Stomach smooth muscle (tissue), 2 donors: ENCODE results near the gene SRCIN1.

Source experiments
- H3K27ac ChIP-seq: one replicate; pipeline ENCODE4 v1.7.0; 2013; ENCODE audit warnings: mild to moderate bottlenecking, low read length, inconsistent platforms
- H3K27me3 ChIP-seq, 2 donors: one replicate each; pipeline ENCODE4 v1.7.0; 2013; ENCODE audit warnings: low read length in 2 of 2; ENCODE audit not compliant: insufficient read depth in 2 of 2, control insufficient read depth in 1 of 2
- H3K36me3 ChIP-seq, 2 donors: one replicate each; pipeline ENCODE4 v1.7.0; 2013; ENCODE audit warnings: low read length in 2 of 2; ENCODE audit not compliant: control insufficient read depth in 2 of 2, insufficient read depth in 2 of 2
- H3K4me1 ChIP-seq: one replicate; pipeline ENCODE4 v1.7.0; 2013; ENCODE audit warnings: low read length; ENCODE audit not compliant: control insufficient read depth, insufficient read depth
- H3K4me3 ChIP-seq, 2 donors: one replicate each; pipeline ENCODE4 v1.7.0; 2013; ENCODE audit warnings: low read length in 2 of 2
- H3K9ac ChIP-seq, 2 donors: one replicate each; pipeline ENCODE4 v1.7.0; 2013; ENCODE audit warnings: low read length in 2 of 2, mild to moderate bottlenecking in 1 of 2
- H3K9me3 ChIP-seq, 2 donors: one replicate each; pipeline ENCODE4 v1.7.0; 2013; ENCODE audit warnings: low read length in 2 of 2; ENCODE audit not compliant: control insufficient read depth in 2 of 2
- donor health status: healthy.
- donor health status: Pancreatic carcinoma.

Gene SRCIN1

GRCh38 chr17:38596651-38597050 lies 9.1 kb downstream of the SRCIN1 start:
- Histone ChIP-seq H3K27ac (no peak overlapping the region), H3K9me3 (no peaks in the 10 kb centered on the region), H3K4me1 (no peaks in the 10 kb centered on the region), H3K36me3 (no peaks in the 10 kb centered on the region), H3K9ac (no peak overlapping the region), H3K27me3 (peaks cover 20 to 52% of the 10 kb centered on the region in 2 donors), H3K4me3 (no peak overlapping the region)

GRCh38 chr17:38595892-38596291 lies 9.9 kb downstream of the SRCIN1 start:
- Histone ChIP-seq H3K9me3 (no peaks in the 10 kb centered on the region), H3K4me1 (no peaks in the 10 kb centered on the region), H3K4me3 (no peak overlapping the region), H3K27ac (no peak overlapping the region), H3K27me3 (peaks cover 24 to 49% of the 10 kb centered on the region in 2 donors), H3K36me3 (no peaks in the 10 kb centered on the region), H3K9ac (no peak overlapping the region)

- H3K9me3 ChIP-seq = no peaks in the 10 kb centered on the region
- no peak overlapping the region for H3K4me3 ChIP-seq
- H3K36me3 ChIP-seq = no peaks in the 10 kb centered on the region
- H3K4me1 ChIP-seq = no peaks in the 10 kb centered on the region
- H3K27me3 ChIP-seq = peaks cover 31 to 57% of the 10 kb centered on the region in 2 donors
- no peak overlapping the region for H3K27ac ChIP-seq
- no peak overlapping the region for H3K9ac ChIP-seq
Measured at GRCh38 chr17:38594152-38594551, 11.6 kb downstream of the SRCIN1 start.

GRCh38 chr17:38592487-38592886 lies 13.3 kb downstream of the SRCIN1 start:
- no peaks in the 10 kb centered on the region for H3K36me3 ChIP-seq
- no peaks in the 10 kb centered on the region for H3K9me3 ChIP-seq
- H3K4me1 ChIP-seq = no peaks in the 10 kb centered on the region
- H3K9ac ChIP-seq = no peak overlapping the region
- H3K4me3 ChIP-seq = no peak overlapping the region
- no peak overlapping the region for H3K27ac ChIP-seq
- peaks cover 33 to 56% of the 10 kb centered on the region in 2 donors for H3K27me3 ChIP-seq

GRCh38 chr17:38591759-38592241 lies 14.0 kb downstream of the SRCIN1 start:
- Histone ChIP-seq H3K4me1 (no peaks in the 10 kb centered on the region), H3K36me3 (no peaks in the 10 kb centered on the region), H3K4me3 (no peak overlapping the region), H3K27me3 (peaks cover 34 to 60% of the 10 kb centered on the region in 2 donors), H3K27ac (no peak overlapping the region), H3K9ac (no peak overlapping the region), H3K9me3 (no peaks in the 10 kb centered on the region)

- Histone ChIP-seq H3K9ac (no peak overlapping the region), H3K27ac (no peak overlapping the region), H3K27me3 (peaks cover 38 to 62% of the 10 kb centered on the region in 2 donors), H3K4me3 (no peak overlapping the region), H3K36me3 (no peaks in the 10 kb centered on the region), H3K9me3 (no peaks in the 10 kb centered on the region), H3K4me1 (no peaks in the 10 kb centered on the region)
Measured at GRCh38 chr17:38590988-38591758, 14.6 kb downstream of the SRCIN1 start.

GRCh38 chr17:38589462-38590114 lies 16.2 kb downstream of the SRCIN1 start:
- H3K36me3 ChIP-seq = no peaks in the 10 kb centered on the region
- H3K27me3 ChIP-seq = peaks cover 39 to 64% of the 10 kb centered on the region in 2 donors
- H3K27ac ChIP-seq = no peak overlapping the region
- no peak overlapping the region for H3K9ac ChIP-seq
- H3K4me1 ChIP-seq = no peaks in the 10 kb centered on the region
- H3K4me3 ChIP-seq = no peak overlapping the region
- no peaks in the 10 kb centered on the region for H3K9me3 ChIP-seq

GRCh38 chr17:38588788-38589174 lies 17.0 kb downstream of the SRCIN1 start:
- H3K4me1 ChIP-seq = peaks cover 3% of the 10 kb centered on the region

GRCh38 chr17:38587947-38588787 lies 17.6 kb downstream of the SRCIN1 start:
- H3K9me3 ChIP-seq = no peaks in the 10 kb centered on the region
- H3K27ac ChIP-seq = no peak overlapping the region
- peaks cover 45 to 56% of the 10 kb centered on the region in 2 donors for H3K27me3 ChIP-seq
- no peaks in the 10 kb centered on the region for H3K36me3 ChIP-seq
- peaks cover 3% of the 10 kb centered on the region for H3K4me1 ChIP-seq
- H3K9ac ChIP-seq = no peak overlapping the region
- no peak overlapping the region for H3K4me3 ChIP-seq

More at GRCh38 chr17:38588788-38589174, 17.0 kb downstream of the SRCIN1 start:
- Histone ChIP-seq H3K9ac (no peak overlapping the region), H3K36me3 (no peaks in the 10 kb centered on the region), H3K4me3 (no peak overlapping the region), H3K27me3 (peaks cover 44 to 61% of the 10 kb centered on the region in 2 donors), H3K9me3 (no peaks in the 10 kb centered on the region), H3K27ac (no peak overlapping the region)

GRCh38 chr17:38587203-38587602 lies 18.5 kb downstream of the SRCIN1 start:
- H3K27me3 ChIP-seq = peaks cover 42 to 49% of the 10 kb centered on the region in 2 donors
- H3K36me3 ChIP-seq = no peaks in the 10 kb centered on the region
- no peaks in the 10 kb centered on the region for H3K9me3 ChIP-seq
- no peak overlapping the region for H3K27ac ChIP-seq
- peaks cover 3% of the 10 kb centered on the region for H3K4me1 ChIP-seq
- H3K4me3 ChIP-seq = no peak overlapping the region
- H3K9ac ChIP-seq = no peak overlapping the region
